Amniotic stem cell (primary cell): ENCODE measurements around the gene ARX.

ENCODE experiments used
- DNase-seq: peaks from one replicate; lab custom pipeline; 2025; lab: John Stamatoyannopoulos, UW

The ARX gene

DNA sequence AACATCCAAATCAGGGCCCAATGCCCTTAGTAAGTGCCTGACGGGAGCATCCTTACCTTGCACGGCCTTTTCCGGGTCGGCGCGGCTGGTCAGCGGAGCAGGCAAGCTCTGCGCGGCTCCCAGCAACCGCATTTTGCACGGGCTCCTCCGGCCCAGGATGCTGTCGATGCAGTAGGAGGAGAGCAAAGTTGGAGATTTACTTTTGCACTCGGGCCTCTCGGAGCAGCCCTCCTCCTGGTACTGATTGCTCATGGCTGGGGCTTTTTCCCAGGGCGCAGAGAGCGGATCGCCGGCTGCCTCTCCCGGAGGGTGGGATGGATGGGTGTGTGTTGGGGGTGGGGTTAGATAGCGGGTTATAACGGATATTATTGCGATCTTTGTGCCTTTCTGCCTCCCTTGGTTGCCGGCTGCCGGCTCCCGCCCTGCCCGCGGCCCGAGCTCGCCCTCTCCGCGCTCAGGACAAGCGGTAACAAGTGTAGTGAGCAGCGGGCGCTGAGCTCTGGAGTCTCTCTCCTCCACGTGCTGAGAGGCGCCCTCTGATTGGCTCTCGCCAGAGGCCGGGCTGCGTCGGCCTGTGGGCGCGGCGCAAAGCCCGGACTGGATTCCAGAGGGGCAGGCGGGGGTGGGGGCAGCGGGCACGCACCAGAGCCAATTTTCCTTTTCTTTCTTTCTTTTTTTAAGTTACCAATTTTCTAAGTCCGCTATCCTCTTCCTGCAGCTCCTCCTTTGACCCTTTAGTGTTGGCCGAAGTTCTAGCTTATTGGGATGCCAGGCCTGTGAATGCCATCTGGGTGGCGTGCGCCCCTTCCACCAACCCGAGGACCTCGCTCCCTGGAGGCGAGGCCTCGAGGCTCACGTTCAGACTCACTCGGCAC lies at the start of gene ARX:
TSS of gene ARX (minus strand) at position 480 of the 875 bp plus-strand sequence. CDS start at position 252, 228 bp downstream.
- DNase-seq = no peak

DNA sequence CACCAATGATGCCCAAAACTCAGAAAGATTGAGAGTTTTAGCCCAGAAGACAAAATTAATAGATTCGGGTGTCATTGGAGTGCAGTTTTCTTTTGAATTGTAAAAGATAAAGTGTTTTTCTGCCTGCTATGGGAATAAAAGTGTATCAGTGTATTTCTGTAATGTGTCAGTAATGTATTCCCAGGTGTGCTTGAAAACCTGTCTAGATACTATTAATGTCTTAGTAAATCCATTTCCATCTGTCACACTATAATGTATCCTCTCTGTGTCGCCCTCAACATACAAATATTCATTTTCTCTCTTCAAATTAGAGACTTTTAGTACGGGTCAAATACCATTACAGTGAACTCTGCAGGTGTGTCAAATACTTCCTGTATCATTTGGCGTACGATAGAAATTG lies 43.5 kb upstream of the ARX start:
- no peak for DNase-seq

DNA sequence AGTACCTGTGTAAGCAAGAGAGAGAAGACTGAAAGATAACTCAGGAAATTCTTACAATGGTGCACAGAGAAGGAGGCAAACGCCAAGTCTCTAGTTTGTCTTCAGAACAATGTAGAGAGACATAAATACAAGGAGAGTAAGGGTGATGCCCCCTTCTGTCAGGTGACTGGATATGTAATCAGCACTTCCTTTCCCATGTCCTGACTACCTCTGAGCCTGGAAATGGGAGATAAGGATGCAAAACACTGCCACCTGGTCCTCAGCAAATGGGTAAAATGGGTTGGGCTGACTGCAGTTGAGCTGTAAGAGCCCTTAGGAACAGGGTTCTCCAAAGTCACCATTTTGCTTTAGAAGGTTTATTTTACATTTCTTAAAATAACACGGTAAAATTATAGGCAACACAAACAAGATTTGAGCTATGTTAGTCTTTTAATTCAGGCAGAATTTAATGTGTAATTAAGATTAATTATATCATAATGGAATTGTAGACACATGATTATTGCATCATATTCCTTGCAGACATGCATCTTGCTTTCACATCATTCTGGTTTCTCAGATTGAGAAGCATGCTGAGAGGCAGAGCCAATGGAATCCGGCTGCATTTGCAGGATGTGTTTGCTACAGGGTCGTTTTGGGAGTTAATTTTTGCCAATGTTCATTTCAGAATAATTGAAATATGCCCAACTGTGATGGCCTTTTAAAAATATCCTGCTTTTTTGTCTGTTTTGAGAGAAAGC lies 37.2 kb upstream of the ARX start:
- no peak for DNase-seq

DNA sequence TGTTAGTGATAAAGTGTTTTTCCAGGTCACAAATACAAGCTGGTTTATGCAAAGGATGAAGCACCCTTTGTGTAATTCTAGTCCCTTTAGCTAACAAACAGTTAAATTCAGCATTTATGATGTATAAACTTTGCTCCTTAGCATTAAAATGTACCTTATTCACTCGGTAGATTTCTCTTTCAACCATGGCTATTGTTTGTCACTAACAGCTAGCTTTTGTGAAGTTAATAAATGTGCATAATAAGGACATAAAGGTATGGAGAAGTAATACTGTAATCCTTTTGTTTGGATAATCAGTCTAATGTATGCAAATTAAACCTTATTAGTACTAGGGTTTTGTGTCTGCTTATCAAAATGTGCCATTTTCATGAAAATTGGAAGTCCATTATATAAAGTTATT lies 34.2 kb upstream of the ARX start:
- no peak for DNase-seq

DNA sequence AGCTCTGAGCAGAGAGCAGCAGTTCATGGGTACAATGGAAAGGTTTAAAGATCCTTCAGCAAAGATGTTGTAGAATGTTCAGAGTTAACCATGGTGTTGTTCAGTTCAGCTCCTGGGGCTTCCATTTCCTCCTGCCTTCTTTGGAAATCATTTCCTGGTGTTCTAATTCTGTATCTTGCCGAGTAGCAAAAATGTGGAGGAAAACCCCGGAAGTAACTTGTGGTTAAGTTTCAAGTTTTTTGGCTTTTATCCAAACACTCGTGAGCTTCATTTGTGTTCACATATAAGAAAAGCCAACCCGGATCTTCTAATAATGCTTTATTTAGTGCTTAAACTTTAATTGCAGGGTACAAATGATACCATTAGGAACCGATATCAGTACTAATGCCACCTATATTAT lies 33.6 kb upstream of the ARX start:
- DNase-seq = no peak

DNA sequence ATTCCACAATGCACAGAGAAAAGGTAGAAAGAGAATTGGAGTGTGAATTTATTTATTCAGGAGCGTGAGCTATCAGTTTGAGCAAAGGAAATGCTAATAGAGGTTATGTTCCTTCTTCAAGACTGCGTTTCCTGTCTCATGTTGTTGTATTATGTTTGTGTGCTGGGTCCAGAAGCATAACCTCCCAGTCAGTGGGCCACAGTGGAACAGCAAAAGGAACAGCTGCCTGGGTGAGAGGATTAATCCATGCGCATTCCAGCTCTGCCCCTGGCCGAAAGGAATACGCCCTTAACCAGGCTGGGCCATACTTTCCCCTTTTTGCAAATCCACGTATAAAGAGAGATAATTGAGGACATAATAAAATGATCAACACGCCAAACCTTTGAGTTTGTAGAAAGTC lies 32.4 kb upstream of the ARX start:
- DNase-seq = no peak

DNA sequence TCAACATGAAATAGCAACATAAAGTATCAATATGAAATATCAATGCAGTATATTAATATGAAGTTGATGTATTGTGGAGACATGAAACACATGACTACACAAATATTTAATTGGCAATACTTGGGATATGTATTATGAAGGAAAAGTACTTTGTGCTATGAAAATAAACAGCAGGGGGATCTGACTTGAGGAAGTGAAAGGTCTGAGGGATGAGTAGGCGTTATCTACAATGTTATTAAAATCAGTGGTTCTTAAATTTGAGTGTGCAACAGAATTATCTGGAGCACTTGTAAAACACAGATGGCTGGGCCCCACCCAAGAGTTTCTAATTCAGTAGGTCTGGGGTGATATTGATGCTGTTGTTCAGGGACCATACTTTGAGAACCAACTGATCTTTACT lies 27.4 kb upstream of the ARX start:
- DNase-seq = no peak

DNA sequence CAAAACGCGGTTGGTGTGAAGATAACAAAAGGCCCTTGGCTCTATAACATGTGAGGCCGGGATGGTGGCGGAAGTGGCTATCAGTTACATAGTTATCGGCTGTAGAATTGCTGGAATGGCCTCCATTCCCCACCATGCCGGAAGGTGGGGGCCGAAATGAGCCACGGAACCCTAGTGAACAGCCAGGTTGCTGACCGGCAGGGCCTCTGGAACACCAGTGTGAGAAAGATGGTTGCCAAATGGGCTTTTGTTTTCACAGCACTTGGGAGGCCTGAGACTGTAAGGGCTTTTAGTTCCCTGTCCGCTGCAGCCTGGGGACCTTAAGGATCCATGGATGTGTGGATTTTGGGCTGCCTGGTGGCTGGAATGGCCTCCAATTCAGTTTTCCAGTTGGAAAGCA lies 23.3 kb upstream of the ARX start:
- DNase-seq = no peak

DNA sequence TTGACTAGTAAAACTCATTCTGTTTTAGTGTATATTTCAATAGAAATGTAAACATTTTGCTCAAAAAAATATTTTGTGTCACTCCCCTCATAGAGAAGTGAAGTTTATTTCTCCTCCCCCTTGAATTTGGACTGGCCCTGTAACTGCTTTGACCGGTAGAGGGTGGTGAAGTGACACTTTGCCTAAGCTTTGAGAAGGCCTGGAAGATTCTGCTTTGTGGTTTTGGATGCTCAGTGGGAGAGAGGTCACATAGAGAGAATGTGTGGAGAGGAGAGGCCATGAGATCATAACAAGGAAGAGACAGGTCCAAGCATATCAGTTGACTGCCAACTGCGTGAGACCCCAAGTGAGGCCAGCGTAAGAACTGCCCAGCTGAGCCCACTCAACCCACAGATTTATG lies 19.1 kb upstream of the ARX start:
- no peak for DNase-seq

DNA sequence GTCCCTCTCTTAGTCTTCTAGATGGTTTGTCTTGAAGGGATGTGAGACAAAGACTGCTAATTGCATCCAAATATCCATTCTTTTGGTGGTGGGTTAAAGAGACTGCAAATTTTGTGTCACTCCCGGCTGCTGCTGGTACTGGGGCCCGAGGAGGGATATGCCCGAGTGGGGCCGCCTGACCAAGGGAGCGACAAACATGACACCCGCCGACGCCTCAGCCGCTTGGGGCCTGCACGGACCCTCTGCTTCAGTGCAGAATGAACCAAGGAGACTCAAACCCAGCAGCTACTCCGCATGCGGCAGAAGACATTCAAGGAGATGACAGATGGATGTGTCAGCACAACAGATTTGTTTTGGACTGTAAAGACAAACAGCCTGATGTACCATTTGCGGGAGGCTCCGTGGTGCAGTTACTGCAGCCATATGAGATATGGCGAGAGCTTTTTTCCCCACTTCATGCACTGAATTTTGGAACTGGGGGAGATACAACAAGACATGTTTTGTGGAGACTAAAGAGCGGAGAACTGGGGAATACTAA lies 13.6 kb upstream of the ARX start:
- DNase-seq = no peak

DNA sequence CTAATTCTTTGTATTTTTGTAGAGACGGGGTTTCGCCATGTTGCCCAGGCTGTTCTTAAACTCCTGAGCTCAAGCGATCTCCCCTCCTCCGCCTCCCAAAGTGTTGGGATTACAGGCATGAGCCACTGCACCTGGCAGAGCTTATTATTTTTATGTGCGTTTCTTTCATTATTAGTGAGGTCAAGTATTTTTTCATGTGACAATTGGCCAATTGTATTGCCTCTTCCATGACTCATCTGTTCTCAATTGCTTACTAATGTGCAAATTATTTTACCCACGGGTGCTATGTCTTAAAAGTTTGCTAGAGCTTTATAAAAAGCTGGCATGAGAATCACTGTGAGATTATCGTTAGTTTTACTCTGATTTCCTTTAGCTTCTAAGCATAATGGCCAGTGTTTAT lies 13.0 kb upstream of the ARX start:
- no peak for DNase-seq

DNA sequence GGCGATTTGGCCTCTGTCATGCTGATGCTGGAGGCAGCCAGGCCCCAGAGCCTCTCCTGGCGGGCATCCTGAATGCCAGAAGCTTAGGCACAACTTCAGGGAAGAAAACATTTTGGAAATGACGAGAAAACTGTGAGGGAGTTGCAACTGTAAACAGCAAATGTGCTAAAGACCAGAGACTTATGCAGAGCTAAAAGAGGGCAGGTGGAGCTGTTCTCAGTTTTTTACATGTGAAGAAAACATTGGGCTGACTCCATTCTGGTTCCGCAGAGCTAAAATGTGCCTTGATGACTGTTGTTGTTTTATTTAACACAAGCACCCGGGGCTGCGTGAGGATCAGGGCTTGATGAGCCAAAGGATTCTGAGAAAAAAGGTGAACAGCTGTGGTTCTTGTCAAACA lies 10.8 kb upstream of the ARX start:
- DNase-seq = no peak

DNA sequence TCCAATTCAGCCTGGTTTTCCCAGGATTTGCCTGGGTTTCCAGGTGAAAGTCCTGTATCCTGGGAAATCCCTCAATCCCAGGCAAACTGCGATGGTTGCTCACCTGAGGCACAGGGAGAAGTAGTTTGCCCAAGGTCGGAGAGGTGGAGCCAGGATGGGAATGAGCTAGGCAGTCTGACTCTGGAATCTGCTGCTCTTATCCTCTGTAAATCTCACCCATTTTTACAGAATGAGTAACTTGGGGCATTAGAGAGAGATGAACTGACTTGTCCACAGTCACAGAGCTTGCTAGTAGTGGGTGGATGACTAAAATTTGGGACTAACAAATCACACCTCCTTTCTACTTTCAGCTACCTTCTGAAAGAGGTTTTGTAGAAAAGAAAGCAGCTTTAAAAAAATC lies 9.8 kb upstream of the ARX start:
- DNase-seq = no peak

DNA sequence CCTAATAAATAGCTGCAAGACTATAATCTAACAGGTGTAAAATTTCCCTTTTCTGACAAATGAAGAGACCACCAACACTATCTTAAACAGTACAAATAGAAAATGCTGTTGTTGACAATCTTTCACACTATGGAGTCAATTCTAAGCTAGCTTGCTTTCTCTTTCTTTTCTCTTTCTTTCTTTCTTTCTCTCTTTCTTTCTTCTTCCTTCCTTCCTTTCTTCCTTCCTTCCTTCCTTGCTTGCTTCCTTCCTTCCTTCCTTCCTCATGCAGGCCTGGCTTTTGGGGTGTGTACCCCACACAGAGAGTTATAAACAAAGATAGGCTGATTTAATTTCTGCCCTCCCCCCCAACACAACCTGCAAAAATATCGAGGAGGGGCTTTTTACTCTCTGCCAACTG lies 8.1 kb upstream of the ARX start:
- DNase-seq = no peak

DNA sequence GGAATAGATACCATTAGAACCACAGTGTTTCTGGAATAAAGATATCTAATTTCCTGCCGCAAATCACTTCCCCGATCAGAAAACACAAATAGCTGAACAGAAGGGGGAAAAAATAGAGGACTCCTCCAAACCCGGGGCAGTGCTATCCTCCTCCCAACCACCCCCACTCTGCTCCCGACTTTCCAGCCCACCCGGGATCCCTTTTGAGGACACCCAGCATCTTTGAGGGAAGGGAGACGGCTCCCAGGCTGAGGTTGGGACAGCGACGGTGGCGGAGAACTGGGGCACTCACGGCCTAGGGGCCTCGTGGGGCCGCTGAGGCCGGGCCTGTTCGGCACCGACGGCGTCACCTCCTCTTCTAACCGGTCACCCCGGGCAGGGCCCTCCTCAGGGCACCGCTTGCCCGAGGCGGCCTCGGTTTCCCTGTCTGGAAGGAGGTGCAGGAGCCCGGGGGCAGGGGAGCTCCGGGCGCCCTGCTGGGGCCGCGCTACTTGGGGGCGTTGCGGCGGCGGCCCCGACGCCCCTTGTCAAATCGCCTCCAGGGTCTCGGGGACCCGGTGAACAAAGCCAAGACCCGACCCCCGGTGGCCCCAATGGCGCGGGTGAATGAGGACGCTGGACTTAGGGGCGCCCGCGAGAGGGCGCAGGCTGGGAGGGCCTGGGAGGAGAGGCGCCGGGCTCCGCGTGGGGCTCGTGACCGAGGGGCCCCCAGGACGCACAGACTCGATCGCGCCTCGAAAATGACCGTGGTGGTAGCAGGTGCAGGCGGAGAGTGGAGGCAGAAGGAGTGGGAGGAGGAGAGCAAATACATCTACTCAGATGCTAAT lies 6.9 kb upstream of the ARX start:
- DNase-seq = no peak

DNA sequence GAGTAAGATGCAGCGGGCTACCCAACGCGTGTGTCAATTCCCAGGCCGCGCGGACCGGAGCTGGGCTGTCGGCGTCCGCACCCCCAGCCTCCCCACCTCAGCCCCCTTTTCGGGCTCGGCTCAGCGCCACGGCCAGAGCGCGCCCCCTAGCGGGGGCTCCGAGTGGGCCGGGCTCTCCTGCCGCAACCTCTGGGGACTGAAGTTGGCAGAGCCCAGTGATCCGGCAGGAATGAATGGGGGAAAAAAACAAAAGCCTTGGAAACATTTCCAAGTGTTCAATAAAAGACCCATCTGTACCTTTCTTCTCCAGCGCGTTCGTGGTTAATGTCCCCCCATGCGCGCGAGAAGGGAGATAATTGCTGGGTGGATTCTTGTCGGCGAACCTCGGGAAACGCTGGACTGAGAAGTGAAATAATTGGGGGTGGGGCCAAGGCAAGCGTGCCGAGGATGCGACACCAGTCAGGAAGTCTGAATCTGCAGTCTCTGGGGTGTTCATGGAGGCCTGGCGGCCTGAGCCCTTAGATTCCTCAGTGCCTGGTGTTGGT lies 5.2 kb upstream of the ARX start:
- no peak for DNase-seq

DNA sequence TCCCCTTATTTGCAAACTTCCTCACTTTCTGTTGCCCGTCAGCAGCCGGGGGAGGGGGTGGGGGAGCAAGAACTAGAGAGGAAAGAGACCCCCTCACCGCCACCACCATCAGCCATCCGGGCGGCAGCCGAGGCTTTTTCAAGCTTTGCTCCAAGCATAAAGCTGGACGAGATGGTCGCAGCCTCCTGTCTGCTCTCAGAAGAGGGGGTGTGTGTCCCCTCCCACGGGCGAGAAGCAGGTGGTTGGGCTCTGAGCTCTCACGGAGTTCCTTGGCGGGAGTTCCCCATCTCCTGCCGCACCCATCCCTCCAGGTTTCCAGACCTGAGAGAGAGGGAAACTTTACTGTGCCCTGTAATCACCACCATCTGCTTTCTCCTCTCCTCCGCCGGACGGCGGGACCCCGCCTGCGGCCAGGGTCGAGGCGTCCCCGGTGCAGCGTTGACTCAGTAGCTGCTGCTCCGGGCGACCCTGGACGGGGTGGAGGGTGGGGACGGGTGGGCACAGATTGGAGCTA lies 4.7 kb upstream of the ARX start:
- DNase-seq = no peak

DNA sequence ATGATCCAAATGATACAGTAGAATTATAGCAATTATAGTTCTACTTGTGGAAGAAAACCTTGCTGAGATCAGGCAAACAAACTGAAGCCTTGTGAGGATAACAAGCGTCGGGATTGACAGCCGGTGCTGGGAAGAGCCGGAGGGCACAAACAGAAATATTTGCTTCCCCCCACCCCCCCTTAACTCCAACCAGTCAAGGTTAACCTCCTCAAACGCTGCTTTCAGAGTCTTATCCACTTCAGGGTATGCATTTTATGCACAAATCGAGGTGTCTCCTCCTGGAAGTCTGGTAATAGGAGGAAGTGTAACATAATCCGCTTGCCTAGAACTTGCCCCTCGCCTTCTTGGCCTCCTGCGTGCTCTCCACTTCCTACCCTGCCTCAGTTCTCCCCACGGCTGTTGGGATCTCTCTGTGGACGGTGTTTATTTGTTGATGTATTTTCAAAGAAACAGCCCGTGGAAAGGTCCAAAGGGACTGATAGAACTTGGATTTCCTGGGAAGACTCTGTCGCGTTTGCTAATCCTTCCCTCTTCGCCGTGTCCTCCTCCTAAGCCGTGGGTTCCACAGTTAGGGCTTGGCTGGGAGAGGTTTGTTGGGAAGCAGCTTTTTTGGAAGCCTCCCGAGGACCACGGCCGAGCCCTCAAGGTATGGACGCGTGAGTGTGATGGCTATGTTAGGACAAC lies 4.1 kb upstream of the ARX start:
- no peak for DNase-seq

DNA sequence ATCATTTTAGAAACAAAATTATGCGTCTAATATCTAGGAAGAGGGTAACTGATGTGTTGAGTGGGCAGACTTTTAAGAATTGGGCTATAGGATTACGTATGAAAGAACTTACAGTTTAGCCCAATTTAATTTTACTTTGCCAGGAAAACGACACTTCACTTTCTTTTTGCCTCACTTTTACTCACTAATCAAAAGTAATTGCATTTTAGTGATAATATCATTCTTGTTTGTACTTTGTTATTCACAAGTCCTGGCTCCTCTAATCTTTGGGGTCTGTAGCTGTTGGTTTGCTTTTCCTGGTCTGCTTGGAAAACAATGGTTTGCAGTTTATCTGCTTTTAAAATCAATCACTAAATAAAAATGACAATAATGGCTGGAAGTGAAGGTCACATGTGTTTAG lies 2.9 kb upstream of the ARX start:
- no peak for DNase-seq

DNA sequence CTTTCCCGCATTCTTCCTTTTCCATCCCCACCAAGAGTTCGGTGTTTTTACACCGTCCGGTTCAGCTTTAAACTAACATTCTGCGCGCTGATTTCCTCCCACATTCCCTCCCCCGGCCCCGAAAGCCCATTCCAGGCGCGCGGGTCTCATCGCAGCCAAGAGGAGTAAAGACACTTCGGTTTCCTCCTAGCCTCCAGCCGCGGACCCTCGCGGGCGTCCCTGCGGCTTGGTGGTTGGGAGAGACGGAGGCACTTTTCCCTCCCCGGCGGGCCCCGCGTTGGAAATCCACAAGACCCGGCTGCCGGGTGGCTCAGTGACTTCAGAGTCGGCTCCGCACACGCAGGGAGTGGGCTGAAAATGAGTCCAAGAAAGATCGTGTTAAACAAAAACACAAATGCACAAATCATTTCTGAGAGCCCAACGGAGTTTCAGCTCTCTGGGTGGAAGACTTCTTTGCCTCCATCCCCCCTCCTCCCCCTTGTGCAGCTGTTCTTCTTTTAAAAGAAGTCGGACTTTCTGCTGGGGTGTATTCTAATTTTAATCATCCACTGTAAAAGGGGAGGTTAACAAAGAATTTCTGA lies 2.0 kb upstream of the ARX start:
- DNase-seq = no peak
